HG02938 (cell line): ENCODE measurements around the gene SAP30BP.
A peak's percentile ranks its signal among the peaks of the same experiment; 100 is the strongest.
"Not testable (repeated sequence)": the region's sequence is repeated elsewhere in the genome, so short reads cannot be mapped to it uniquely, and the experiment has no call there.

Source experiments
- ATAC-seq: cut with Tn5 transposase; IDR thresholded peaks from one replicate; pipeline ENCODE4 v1.9.1; 2021; ENCODE audit warnings: mild to moderate bottlenecking, moderate library complexity; ENCODE audit not compliant: unreplicated experiment

Gene SAP30BP

DNA sequence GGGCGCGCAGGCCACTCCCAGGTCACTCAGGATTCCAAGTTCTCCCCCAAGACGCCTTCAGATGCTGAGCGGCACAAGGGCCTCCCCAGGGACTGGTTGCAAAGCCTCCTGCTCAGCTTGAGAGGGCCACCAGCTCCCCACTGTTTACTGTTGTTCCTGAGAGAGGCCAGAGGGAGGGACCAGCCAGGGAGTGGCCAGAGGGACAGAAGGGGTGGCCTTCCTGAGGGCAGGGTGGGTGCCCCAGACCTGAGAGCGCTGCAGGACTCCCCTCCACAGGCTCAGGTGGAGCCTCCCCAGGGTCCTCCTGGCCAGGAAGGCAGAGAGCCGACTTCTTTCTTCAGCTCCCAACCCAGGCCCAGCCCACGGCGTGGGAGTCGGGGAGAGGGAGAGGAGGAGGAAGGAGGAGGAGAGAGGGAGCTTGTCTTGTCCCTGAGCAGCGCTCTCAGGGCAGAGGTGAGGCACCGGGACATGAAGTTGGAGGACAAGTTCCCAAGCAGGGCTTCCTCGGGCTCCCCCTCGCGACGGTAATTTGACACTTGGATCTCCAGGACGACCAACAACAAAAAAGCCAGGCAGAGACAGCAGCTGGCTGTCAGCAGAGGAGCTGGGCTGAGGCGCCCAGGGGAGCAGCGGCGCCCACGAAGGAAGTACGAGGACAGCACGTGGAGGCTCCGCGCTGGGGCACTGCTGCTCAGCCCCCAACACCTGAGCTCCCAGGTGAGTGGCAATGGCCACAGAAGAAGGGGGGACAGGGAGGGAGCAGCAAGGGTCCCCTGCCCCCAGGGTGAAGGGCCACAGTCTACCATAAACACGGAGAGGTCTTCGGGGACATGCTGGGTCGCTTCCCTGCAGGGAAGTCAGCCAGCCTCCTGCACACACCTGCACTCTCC lies 33.4 kb upstream of the SAP30BP start:
- ATAC-seq, result no peak

DNA sequence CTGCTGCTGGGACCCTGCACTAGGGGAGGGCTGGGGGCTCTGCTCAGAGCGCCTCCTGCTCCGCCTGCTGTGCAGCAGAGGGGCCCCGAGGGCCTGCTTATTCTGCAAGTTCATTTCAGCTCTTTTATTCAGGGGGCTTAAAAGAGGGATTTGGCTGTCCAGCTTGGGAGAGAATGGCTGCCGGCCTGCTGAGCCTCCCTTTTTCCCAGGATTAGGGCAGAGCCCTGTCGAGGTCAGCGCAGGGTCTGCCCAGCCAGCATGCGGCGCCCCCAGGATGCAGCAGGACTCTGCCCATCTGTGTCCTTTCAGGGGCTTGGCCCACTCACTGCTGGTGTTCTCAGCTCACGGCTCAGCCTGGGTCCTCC lies 32.8 kb upstream of the SAP30BP start:
- ATAC-seq, result no peak

DNA sequence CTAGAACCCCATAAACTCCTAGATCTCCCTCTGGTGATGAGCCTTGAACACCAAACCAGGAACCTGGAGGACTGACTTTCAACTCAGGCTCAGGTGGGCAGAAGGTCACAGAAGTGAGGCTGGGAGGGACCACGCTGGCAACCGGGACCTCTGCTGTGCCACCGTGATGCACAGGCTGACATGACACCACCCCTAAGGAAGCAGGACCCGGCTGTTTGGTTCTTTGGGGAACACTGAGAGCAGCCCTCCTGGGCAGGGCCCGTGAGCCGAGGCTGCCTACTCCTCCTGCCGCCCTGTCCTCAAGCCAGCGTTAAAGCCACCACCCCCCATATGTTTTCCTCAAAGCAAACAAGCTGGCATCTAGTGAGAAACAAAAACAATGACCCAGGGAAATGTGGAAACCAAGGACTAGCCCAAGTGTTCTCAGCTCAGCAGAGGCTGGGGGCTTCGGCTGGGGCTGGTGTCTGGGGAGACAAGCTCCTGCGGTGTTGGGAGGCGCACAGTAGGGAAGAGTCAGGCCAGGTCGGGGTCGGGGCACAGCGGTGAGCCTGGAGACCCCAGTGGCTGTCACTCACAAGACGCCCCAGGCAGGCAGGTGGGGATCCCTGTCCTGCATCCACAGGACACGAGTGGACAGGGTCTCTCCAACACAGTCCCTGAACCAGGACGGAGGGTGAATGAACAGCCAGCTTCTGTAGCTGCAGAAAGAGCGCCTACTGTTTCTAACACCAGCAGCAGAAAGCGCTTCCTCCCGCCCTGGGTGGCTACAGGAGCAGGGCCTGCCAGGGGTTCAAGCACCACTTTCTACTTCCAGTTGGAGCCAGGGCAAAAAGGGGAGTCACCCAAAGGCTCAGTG lies 32.2 kb upstream of the SAP30BP start:
- no peak for ATAC-seq

DNA sequence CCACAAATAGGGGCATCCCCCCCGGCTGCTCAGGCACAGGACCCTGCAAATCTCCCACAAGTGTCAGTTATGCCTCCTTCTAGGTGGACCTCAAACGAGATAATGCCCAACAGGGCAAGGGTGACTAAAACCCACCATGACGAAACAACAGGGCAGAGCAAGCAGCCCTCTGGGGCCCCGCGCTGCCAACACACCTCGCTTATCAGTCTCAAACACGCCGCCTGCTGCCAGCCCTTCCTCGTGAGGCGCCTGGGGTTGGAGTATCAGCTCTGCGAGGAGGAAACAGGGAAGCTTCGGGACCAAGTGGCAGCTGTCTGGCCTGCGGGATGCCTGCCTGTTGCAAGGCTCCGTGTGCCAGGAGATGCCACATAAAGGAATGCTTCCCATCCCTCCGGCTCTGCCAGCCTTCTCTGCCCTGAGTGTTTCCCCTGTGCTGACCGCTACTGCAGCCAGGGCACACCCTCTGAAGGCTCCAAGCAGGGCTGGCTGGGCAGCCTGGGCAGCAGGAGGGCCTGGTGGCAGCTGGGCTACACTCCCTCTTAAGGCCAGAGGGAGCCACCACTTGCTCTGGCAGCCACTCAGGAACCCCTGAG lies 31.4 kb upstream of the SAP30BP start:
- no peak for ATAC-seq

DNA sequence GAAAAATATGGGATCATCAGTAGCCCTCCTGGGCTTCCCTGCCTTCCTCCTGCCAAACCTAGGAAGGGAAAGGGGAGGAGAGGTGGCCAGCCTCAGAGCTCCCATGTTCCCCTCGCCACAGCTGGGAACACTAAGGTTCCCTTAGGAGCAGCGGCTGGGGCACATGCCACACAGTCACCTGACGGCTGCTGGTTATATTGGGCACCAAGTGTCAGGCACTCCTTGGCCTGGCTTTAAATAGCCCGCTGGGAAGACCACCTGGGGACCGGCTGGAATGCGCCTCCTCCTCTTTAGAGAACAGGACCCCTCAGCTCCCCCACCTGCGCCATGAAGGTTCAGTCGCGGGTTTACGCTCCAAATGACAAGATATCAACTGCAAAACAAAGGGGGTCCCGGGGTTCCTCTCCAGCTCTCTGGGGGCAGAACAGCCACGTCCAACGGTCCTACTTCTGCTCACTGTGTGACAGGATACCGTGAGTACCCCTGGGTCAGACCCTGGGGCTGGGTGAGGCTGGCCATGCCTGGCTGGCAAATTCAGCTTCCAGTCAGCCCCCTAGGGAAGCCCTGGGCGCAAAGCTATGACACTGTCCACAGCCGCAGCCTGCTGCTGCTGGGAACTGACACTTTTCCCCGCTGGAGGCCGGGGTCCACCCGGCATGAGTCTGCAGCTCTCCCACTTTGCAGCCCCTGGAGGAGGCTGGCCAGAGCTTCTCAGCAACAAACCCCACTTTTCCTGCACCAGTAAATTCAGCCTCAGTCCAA lies 30.6 kb upstream of the SAP30BP start:
- ATAC-seq, result no peak

DNA sequence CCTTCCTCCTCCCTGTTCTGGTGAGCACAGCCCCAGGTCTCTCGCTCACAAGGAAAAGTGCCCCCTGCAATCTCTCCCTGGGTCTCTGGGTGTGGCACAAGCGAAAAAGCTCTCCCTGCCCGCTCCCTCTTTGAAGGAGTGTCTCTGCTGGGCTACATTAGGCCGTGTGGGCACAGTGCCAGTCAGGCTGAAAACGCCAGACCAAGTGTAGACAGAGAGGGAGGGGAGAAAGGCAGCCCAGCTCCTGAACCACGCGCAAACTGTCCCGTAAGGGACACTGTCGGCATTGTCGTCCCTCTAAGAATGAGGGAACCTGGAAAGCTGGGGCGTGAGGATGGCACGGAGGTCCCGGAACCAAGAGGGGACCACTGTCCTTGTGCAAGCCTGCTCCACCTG lies 30.0 kb upstream of the SAP30BP start:
- no peak for ATAC-seq

DNA sequence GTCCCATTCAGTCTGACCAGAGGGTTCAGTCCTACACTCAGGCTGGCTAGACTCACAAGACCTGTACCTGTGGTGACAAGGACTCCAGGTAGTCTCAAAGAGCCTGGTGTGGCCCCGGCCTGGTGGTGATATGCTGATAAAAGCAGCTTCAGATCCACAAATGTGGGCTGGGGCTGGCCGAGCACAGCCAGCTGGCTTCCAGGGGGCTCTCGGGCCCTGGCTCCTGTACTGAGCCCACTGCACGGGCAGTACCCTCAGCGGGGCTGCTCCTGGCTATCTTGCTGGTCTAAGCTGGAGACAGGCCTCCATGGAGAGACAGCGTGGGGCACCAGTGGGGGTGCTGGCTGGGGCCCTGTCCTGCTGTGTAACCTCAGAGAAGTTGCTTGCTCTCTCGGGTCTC lies 29.6 kb upstream of the SAP30BP start:
- no peak for ATAC-seq

DNA sequence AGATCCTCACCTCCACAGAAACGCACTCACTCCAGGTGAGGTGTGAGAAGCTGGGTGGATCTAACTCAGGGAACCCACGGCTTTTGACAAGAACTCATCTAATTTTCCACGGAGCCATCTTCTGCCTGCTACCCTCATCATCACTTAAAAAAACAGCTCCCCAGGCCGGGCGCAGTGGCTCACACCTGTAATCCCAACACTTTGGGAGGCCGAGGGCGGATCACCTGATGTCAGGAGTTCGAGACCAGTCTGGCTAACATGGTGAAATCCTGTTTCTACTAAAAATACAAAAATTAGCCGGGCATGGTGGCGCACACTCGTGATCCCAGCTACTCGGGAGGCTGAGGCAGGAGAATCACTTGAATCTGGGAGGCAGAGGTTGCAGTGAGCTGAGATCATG lies 29.1 kb upstream of the SAP30BP start:
- ATAC-seq, result not testable (repeated sequence)

DNA sequence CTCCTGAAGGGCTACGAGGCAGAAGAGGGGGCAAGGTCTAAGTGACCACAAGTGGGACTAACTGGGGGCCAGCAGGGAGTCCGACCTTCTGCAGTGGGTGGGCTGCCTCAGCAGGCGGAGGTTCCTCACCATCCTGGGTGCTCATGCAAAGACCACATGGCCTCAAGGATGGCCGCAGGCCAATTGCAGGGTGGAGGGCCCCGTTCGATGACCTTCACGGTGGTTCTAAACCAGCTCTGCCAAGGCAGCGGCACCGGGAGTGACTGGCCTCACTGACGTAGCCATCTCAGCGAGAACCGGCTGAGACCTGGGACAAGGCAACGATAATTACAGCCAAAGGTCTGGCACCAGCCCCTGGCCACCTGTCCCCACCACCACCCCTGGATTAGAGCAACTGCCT lies 28.2 kb upstream of the SAP30BP start:
- no peak for ATAC-seq

DNA sequence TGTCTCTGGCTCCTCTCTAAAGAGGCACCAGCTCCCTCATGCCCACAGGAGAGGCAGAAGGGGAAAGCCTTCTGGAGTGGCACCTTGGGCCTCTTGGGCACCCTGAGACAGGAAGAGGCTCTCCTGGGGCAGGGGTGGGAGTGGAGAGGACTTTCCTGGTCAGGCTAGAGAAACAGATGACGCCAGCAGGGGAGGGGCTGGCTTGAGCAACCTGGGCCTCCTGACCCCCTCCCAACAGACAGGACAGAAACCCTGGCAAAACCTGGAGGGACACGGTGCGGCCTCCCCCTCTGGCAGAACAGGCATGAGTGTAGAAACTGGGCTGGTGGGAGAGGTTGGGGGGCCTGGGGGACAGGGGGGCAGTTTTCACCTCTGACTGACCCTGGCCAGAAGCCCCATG lies 27.8 kb upstream of the SAP30BP start:
- ATAC-seq, result no peak

DNA sequence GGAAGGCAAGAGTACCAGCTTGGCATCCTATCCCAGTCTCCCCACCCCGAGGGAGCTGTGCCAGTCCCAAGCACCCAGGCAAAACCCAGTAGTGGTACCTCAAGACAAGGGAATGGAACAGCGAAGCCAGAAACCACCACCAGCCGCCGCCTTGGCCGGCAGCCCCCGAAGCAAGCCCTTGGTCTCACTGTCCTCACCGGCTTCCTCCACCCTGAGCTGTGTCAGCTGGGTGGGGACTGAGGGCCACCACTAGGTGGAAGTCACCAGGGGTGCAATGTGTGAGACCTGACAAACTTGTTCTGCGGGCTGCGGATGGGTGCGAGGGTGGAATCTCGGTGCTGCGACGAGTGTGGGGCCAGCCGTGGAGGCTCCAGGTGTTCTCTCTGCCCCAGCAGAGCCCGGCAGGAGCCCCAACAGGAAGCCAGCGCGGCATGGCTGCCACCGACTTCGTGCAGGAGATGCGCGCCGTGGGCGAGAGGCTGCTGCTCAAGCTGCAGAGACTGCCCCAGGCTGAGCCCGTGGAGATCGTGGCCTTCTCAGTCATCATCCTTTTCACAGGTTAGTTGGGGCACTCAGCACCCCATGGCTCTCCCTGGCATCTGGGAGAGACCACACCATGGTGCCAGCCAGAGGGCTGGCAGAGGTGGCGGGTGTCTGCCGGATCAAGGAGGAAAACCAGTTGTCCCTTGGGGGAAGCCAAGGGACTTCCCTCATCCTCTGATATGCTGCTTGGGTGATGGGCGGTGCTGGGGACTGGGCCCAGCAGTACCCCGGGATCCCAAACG lies 27.2 kb upstream of the SAP30BP start:
- no peak for ATAC-seq

DNA sequence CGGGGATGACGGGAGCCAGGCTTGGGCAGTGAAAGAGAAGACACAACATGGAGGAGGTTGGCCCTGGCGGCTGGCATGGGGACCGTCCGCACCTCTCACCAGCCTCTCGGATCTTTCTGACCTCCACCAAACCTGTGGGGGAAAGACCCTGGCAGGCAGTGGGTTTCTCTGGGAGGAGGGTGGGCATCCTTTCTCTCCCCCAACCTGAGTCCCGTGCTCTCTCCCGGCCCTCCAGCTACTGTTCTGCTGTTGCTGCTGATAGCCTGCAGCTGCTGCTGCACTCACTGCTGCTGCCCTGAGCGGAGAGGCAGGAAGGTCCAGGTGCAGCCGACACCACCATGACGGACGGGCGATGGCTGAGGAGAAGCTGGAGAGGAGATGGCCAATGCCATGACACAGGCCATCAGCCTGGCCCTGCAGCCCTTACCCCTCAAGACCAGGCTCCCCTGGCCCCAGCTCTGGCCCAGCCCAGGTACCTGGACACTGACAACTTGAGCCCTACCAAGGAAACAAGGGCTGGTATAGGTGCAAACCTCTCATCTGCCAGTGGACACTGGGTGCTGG lies 26.5 kb upstream of the SAP30BP start:
- no peak for ATAC-seq

DNA sequence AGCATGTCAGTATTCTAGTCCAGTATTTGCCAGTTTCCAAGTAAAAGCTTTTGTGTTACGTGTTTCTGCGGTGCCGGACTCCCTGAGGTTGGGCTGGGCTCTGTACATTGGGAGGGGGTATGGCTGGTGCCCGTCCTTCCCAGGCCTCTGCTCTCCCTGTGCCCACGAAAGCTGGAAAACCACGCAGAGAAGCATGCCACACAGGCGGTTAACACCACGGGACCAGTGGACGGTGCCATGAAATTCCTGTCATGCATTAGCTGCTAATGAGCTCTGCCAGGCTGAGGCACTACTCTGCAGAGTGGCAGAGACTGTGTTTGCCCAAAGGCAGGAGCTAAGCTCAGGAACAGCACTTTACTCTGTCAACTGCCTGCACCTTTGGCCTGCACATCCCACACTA lies 25.8 kb upstream of the SAP30BP start:
- no peak for ATAC-seq

DNA sequence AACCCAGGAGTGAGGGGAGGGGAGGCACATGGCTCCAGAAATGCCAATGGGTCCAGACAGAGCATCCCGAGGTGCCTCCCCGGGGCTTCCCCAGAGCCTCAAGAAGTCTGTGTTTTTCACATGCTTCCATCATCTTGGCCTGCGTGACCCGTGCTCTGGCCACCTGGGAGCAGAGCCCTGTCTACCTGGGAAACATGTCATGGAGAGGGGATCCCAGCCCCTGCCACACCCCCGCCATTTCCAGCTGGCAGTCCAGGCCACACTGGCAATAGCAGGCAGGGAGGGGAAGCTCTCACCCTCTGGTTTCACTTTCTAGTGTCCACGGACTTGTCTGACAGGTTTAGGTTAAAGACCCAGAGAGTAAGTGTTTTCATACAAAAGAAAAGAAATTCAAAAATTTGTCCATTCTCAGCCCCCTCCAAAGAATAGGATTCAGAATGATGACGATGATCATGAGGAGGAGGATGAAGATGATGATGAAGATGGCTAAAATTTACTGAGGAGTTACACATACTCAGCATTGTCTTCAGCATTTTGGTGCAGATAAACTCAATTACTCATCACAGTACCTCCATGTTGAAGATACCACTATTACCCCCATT lies 24.9 kb upstream of the SAP30BP start:
- ATAC-seq, result no peak

DNA sequence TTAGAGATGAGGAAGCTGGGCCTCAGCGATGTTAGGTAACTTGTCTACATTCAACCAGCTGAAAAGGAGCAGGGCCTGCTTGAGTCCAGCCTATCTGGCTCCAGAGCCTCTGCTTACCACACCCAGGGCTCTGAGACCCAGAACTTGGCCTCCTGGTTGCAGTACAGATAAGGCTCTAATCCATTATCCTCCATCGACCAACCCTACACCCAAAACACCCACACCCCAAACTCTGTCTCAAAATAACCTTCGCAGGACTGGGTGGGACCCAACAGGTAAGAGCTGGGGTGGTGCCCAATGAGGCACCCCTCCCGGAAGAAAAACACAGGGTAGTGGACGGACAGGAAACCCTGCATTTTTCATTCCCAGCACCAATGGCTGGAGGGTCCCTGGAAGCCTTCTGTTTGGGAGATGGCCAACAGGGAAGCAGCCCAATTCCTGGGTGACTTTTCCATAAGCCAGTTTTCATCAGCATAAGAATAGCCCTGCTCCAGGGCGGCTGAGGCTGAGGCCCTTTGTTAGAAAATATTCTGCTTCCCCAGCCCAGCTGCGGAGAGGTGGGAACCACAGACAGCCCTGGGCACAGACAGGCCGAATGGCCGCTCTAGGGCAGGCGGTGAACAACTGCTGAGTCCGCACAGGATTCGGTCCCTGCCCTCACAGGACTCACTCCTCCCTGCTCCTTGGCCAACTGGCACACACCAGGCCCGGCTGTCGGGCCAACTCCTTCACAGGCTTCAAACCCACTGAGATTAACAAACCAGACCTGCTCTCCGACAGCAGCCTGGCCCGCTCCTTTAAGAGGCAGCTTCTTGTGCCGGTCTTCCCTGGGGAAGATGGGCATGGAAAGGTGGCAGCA lies 24.1 kb upstream of the SAP30BP start:
- no peak for ATAC-seq

DNA sequence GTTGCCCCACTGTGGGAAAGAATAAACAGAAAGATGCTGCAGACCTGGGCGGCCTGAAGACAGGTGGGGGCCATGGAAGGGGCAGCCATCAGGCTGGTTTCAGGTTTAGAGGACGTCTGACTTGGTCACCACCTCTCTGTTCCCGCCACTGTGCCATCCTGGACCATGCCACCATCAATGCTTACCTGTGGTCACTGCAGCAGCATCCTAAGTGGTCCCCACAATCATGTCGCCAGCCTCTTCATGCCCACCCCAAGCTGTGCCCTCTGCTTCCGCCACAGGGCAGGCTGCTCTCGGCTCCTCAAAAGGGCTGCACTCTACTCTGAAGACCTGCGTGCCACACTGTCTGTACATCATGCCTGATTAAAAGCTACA lies 23.5 kb upstream of the SAP30BP start:
- ATAC-seq, result no peak

DNA sequence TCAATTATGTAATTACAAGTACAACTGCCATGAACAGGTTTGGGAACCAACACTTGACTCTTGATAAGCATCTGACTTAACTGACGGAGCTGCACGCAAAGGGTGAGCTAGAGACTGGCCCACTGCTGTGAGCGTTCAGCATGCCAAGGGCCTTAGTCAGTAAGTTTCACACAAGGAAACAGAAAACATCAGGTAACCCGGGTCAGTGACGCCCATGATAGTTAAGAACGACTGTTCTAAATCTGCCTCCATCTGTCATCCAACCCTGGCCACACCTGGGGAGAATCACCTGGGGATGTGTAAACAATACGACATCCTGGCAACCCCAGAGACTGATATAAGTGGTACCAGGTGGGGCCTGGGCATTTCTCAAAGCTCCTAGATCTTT lies 21.6 kb upstream of the SAP30BP start:
- ATAC-seq, result no peak

DNA sequence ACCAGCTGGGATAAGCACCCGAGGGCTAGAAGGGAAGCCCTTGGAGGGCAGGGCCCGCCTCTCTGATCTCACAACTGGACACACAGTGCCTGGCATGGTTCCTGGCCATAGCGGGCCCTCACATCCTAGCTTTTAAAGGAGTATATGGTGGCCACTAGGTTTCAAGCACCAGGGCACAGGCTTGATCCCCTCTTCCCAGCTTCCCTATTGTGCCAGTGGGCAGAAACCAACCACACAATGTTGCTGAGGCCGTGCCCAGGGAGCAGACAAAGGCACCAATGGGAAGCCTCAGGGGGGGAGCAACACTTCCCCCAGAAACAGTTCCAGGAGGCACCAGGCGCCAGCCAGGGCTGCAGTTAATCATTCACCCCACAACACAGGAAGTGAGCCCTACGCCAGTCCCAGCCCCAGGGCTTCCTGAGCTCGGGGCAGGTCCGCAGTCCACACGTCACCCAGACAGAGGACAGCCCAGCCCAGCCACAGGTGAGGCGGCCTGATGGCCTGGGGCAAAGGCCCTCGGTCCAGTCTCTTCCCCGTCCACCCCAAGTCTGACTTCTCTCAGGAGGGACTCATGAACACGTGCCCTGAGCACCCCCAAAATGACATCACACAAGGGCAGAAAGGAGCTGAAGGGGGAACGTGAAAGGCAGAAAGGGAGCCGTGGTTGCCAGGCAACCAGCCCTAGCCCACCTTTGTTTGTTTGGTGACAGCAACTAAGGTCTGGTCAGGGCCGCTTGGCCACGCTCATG lies 21.1 kb upstream of the SAP30BP start:
- ATAC-seq, result peak; percentile 70
